Endothelial cell of umbilical vein (primary cell): Measurements from ENCODE around the gene CLDN8. TPM values are rescaled to one million over a fixed set of nuclear protein-coding genes. Genes with fewer than 3 reads are reported as not detected.

Experiments
- BruUV-seq: library from RNA; stranded (reverse); fragments of 400-500 nt; replicated peaks from 2 replicates; lab custom pipeline; 2021; lab: Mats Ljungman, UMichigan
- CTCF ChIA-PET: fragments of 300-600, 350-600 bp; sonication (Branson Sonifier 250); formaldehyde crosslinking; loops from one replicate; lab custom pipeline; 2021; ENCODE audit warnings: antibody characterized with exemption, inconsistent platforms; lab: Charles Lee
- POLR2A ChIA-PET: fragments of 300-600, 350-600 bp; sonication (Branson Sonifier 250); formaldehyde crosslinking; loops from one replicate; lab custom pipeline; 2021; ENCODE audit warnings: antibody characterized with exemption, inconsistent platforms; lab: Charles Lee
- DNase-seq: peaks from one replicate; pipeline ENCODE4 v3.0.0-alpha.2; 2011; ENCODE audit warnings: low read depth, low spot score
- FAIRE-seq: peaks from 2 replicates; lab custom pipeline; 2011; peaks lifted over from hg19 to GRCh38; lab: Jason Lieb, UNC
- H2AFZ ChIP-seq: 2 replicates; pipeline ENCODE4 v1.6.0; 2012; ENCODE audit warnings: low read depth, low read length, control low read depth, inconsistent platforms
- H3K27ac ChIP-seq: 2 replicates; pipeline ENCODE4 v1.5.1; 2011; ENCODE audit warnings: low read depth, mild to moderate bottlenecking, control low read depth, low read length, moderate library complexity; ENCODE audit not compliant: insufficient read depth
- H3K27me3 ChIP-seq, 2 experiments: 2 replicates each; pipeline versions ENCODE4 v1.6.0 to v1.6.1; 2011; ENCODE audit warnings: low read length in 2 of 2, mixed read lengths in 1 of 2; ENCODE audit not compliant: control insufficient read depth in 2 of 2, insufficient read depth in 2 of 2
- H3K36me3 ChIP-seq, 2 experiments: 2 replicates in 1 of 2; 3 replicates in 1 of 2; pipeline ENCODE4 v1.5.1; 2011; ENCODE audit warnings: low read length in 2 of 2, mild to moderate bottlenecking in 1 of 2, moderate library complexity in 1 of 2; ENCODE audit not compliant: control insufficient read depth in 2 of 2, insufficient read depth in 2 of 2; ENCODE audit errors: extremely low read depth in 1 of 2
- H3K4me1 ChIP-seq: 3 replicates; pipeline ENCODE4 v1.5.1; 2011; ENCODE audit warnings: mild to moderate bottlenecking, low read length; ENCODE audit not compliant: control insufficient read depth, insufficient read depth; ENCODE audit errors: extremely low read depth
- H3K4me2 ChIP-seq: 2 replicates; pipeline ENCODE4 v1.6.1; 2011; ENCODE audit warnings: low read length, control low read depth, mixed read lengths; ENCODE audit not compliant: insufficient read depth
- H3K4me3 ChIP-seq, 3 experiments: fragments of 200-600 bp in 1 of 3; sonication (generic), shearing (Covaris generic) in 1 of 3; replicated peaks in 1 of 3; 2 replicates each; pipeline ENCODE4 v1.5.1; 2011 to 2016; ENCODE audit warnings: control low read depth in 3 of 3, low read length in 3 of 3, mild to moderate bottlenecking in 2 of 3, inconsistent platforms in 1 of 3, low read depth in 1 of 3, moderate library complexity in 1 of 3; ENCODE audit not compliant: insufficient read depth in 1 of 3
- H3K79me2 ChIP-seq: 2 replicates; pipeline ENCODE4 v1.6.0; 2012; ENCODE audit warnings: low read length, inconsistent platforms; ENCODE audit not compliant: control insufficient read depth, insufficient read depth
- H3K9ac ChIP-seq: replicated peaks from 2 replicates; pipeline ENCODE3; 2011; ENCODE audit warnings: low read length, control low read depth; ENCODE audit not compliant: insufficient read depth; ENCODE audit errors: extremely low read depth
- H3K9me1 ChIP-seq: replicated peaks from 3 replicates; pipeline ENCODE4 v1.6.0; 2011; ENCODE audit warnings: mild to moderate bottlenecking, low read length; ENCODE audit not compliant: control insufficient read depth, insufficient read depth; ENCODE audit errors: extremely low read depth
- H3K9me3 ChIP-seq: replicated peaks from 2 replicates; pipeline ENCODE4 v1.5.1; 2012; ENCODE audit warnings: low read length, inconsistent platforms; ENCODE audit not compliant: control insufficient read depth, insufficient read depth
- H4K20me1 ChIP-seq: replicated peaks from 2 replicates; pipeline ENCODE3; 2011; ENCODE audit warnings: mild to moderate bottlenecking, low read length; ENCODE audit not compliant: control insufficient read depth, insufficient read depth; ENCODE audit errors: extremely low read depth
- CTCF ChIP-seq, 2 donors: IDR thresholded peaks; 1 replicate in 1 of 2; 2 replicates in 1 of 2; pipeline ENCODE4 v1.5.1; 2011; ENCODE audit warnings: low read length in 2 of 2, mild to moderate bottlenecking in 2 of 2, moderate library complexity in 2 of 2, control low read depth in 1 of 2, inconsistent platforms in 1 of 2, low read depth in 1 of 2; ENCODE audit not compliant: insufficient read depth in 1 of 2; ENCODE audit errors: extremely low read depth in 1 of 2
- EZH2 ChIP-seq: IDR thresholded peaks from 2 replicates; pipeline ENCODE4 v1.6.1; 2012; ENCODE audit warnings: borderline replicate concordance, low read depth, mild to moderate bottlenecking, moderate library complexity, low read length, inconsistent platforms; ENCODE audit not compliant: severe bottlenecking
- FOS ChIP-seq: IDR thresholded peaks from 2 replicates; pipeline ENCODE4 v1.6.1; 2011; ENCODE audit warnings: mild to moderate bottlenecking, low read length, moderate library complexity, borderline replicate concordance; ENCODE audit not compliant: insufficient read depth
- GATA2 ChIP-seq: IDR thresholded peaks from 2 replicates; pipeline ENCODE4 v1.7.0; 2011; ENCODE audit warnings: low read depth, mild to moderate bottlenecking, moderate library complexity, mixed read lengths, low read length; ENCODE audit not compliant: insufficient read length, insufficient read depth
- JUN ChIP-seq: IDR thresholded peaks from 2 replicates; pipeline ENCODE4 v1.6.1; 2011; ENCODE audit warnings: borderline replicate concordance, low read depth; ENCODE audit not compliant: insufficient read length, insufficient read depth
- MAX ChIP-seq: IDR thresholded peaks from 2 replicates; pipeline ENCODE4 v1.6.1; 2011; ENCODE audit not compliant: insufficient read depth, insufficient read length
- MYC ChIP-seq: IDR thresholded peaks from one replicate; pipeline ENCODE4 v1.6.1; 2011; ENCODE audit warnings: mild to moderate bottlenecking, low read depth, low read length
- POLR2A ChIP-seq: IDR thresholded peaks from 2 replicates; pipeline ENCODE4 v1.6.1; 2012; ENCODE audit warnings: low read depth, mild to moderate bottlenecking, control low read depth, low read length
- POLR2AphosphoS5 ChIP-seq: IDR thresholded peaks from 2 replicates; pipeline ENCODE4 v1.6.1; 2012; ENCODE audit warnings: low read depth, mild to moderate bottlenecking, control low read depth, low read length, moderate library complexity; ENCODE audit not compliant: insufficient read depth
- dilution Hi-C: fragments of 300-500 bp; cut with MboI; formaldehyde crosslinking; loops from one replicate; pipeline ENCODE4 v1.15.0; 2019; ENCODE audit warnings: low sequenced_read_pairs; ENCODE audit not compliant: extremely low pct_ligation_motif_present
- intact Hi-C: fragments of 100-400 bp; cut with micrococcal nuclease; formaldehyde crosslinking; loops from one replicate; pipeline ENCODE4 v1.10.0; 2022
- polyA plus RNA-seq, 4 experiments: library from polyadenylated mRNA; depleted of rRNA in 3 of 4; stranded (reverse) in 3 of 4; unstranded in 1 of 4; fragments of >200 nt; gene quantifications; 2 replicates each; pipeline versions ENCODE4 v1.2.1 to v1.2.3, GENCODE V29; 2011 to 2012; ENCODE audit warnings: missing spikeins in 1 of 4
- total RNA-seq: library from RNA; stranded (reverse); gene quantifications from 2 replicates; pipeline ENCODE4 v1.2.3, GENCODE V29; 2021

Gene CLDN8
- total and polyA plus RNA-seq, 2 donors (not counting 3 experiments of a cell fraction or from before 2014, with no cell fraction given): not detected

GRCh38 chr21:30227633-30228404 is 11.9 kb upstream of the CLDN8 start:
- dilution Hi-C loops: no loop called here
- Histone ChIP-seq H3K9ac (no peak overlapping the region), H3K9me3 (peaks cover 7% of the 10 kb centered on the region), H3K4me1 (no peaks in the 10 kb centered on the region), H3K4me2 (no peak overlapping the region), H3K79me2 (no peaks in the 10 kb centered on the region), H4K20me1 (no peaks in the 10 kb centered on the region), H2AFZ (no peak overlapping the region), H3K27ac (no peak overlapping the region), H3K4me3 (no peak overlapping the region), H3K36me3 (no peaks in the 10 kb centered on the region), H3K9me1 (no peaks in the 10 kb centered on the region), H3K27me3 (no peaks in the 10 kb centered on the region)
- DNase-seq (no peak), FAIRE-seq (no peak)
- no peak for TF ChIP-seq MAX
- TF ChIP-seq CTCF (IDR thresholded peaks at IDR 0.05; ENCODE audit: extremely low read depth in 1 of 2, insufficient read depth in 1 of 2, low read depth in 1 of 2, low read length in 2 of 2): no peak
- no peak for TF ChIP-seq MYC
- TF ChIP-seq JUN: no peak
- no peak for TF ChIP-seq EZH2
- TF ChIP-seq POLR2AphosphoS5: no peak
- TF ChIP-seq GATA2: no peak
- TF ChIP-seq FOS: no peak
- no peak for TF ChIP-seq POLR2A
- no TSS peak for BruUV-seq
- intact Hi-C loops: no loop called here
- ChIA-PET CTCF (no interaction called here), POLR2A (no interaction called here)
